ENCODE results near the gene STX5.
"Not testable (repeated sequence)": the region's sequence is repeated elsewhere in the genome, so short reads cannot be mapped to it uniquely, and the experiment has no call there.

Gene STX5

DNA sequence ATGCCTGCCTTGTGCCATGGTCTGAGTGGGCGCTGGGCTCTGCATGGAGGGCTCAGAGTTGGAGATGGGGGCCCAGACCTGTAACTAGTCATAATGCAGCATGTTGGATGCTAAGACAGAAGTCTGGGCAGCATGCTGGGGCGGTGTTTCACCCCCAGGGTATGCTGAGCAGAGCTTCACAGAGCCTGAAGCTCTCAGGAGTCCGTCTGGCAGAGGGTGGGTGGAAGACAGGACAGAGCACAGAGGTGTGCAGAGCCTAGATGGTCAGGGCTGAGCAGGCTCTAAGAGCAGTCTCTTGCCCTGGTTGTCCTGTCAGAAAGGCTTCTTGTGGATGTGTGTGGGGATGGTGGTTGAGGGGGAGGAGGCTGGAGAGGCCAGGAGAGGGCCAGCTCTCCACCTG is 53.4 kb downstream of the STX5 start:
- DNase-seq: no peak

DNA sequence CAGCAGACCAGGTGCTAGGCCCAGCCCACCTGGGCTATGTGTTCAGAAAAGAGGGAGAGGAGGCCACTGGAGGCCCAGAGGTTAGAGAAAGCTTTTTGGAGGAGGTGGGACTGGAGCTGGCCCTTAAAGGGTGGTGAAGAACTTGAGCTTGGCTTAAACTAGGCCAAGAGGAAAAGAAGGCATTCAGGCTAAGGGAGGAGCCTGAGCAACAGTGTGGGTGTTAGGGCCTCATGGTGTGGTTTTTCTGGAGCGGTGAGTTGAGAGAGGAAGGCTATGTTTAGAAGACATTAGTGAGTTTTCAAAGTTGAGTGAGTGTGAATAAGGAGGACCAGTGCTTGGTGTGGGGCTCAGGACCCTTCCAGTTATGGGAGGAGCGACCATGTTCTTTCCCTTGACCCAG is 54.5 kb downstream of the STX5 start:
- DNase-seq: no peak

GRCh38 chr11:62775646-62776045 is 56.2 kb downstream of the STX5 start:
- no peak for DNase-seq

DNA sequence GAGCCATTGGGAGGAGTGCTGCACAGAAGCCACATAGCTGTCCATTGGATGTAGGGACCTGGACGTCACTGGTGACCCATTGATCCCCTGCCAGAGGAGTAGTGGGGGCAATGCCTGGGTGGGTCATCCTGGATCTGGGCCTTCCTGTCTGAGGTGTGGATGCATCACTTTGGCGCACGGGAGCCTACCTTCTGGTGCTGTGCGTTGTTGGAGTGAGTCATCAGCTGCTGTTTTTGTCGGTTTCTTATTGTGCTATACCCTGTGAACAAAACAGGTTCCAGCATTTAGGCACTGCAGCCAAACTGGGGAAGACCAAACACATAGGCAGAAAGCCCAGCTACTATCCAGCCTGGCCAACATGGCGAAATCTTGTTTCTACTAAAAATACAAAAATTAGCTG is 57.4 kb downstream of the STX5 start:
- DNase-seq: no peak

DNA sequence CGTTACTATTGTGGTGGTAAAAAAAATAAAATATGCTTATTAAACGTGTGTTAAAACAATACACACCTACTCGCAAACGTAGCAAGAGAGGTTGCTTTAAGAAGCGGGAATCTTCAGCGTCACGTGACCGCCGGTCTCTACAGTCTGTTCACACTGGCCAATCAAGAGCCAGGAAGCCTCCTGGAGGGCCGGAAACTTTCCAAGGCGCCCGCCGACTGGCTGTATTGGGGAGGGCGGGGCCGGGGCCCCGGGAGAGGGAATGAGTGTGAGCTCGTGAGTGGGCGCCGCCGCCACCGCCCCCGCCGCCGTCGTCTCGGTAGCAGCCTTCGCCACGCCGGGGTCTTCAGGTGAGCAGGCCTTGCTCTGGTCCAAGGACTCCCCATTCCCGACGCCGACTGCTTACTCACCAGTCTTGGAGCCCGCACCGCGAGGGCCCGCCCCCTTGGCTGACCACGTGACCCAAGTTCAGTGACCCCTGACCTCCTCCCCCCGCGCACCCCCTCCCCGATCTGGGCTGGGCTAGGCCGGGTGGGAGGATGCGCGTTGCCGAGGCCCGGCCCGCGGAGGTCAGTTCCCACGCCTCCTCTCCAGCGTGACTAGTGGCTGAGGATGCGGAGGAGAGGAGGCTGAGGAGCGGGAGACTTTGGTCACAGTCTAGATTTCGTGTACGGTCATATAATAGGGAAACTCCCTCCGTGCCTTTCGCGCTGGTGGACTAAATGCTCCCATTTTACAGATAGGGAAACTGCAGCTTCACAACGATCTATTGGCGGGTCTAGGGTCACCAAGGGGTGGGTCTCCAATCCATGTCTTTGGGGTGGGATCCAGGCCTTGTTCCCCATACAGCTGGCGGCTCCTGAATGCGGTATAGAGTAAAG is 60.5 kb downstream of the STX5 start, which contains the start of gene TAF6L:
Gene TAF6L, plus strand, starts transcription at position 253 of the 878 bp plus-strand sequence. CDS start 4,388 bp downstream, outside the sequence.
- peak; percentile 99 for DNase-seq

GRCh38 chr11:62770778-62771143 is 61.1 kb downstream of the STX5 start:
- DNase-seq: peak; percentile 71

GRCh38 chr11:62760867-62761227 is 71.0 kb downstream of the STX5 start:
- not testable (repeated sequence) for DNase-seq

DNA sequence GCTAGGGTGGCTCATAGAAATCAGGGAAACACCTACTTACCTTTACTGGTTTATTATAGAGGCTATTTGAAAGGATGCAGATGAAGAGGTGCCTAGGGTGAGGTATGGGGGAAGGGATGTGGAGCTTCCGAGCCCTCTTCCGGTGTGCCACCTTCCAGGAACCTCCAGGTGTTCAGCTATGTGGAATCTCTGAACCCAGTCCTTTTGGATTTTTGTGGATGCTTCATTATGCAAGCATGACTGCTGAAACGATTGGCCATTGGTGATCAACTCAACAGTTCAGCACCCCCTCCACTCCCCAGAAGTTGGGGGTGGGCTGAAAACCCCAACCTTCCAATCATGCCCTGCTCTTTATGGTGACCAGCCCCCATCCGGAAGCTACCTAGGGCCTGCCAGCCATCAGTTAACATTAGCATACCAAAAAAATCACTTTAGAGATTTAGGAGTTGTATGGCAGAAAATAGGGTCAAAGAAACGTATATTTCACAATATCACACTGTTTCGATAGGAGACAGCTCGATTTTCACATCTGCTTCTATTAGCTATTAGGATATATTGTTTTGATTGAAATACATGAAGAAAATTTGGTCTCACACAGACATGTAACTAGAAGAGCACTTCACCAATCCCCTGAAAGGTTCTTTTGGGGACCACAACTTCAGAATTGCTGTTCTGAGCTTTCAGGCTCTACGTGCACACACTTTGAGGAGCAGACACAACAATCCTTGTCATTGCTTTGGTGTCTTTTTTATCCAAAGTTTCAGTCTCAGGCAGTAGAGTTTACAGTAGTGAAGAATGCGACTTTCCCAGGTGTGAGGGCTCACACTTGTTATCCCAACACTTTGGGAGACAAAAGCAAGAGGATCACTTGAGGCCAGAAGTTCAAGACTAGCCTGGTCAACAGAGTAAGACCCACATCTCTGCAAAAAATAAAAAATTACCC is 73.7 kb downstream of the STX5 start:
- no peak for DNase-seq
